HG03139 (cell line): Measurements from ENCODE around the gene BRINP2.

ENCODE experiments used
- ATAC-seq: cut with Tn5 transposase; IDR thresholded peaks from one replicate; pipeline ENCODE4 v1.9.1; 2021; ENCODE audit not compliant: unreplicated experiment

Gene BRINP2

DNA sequence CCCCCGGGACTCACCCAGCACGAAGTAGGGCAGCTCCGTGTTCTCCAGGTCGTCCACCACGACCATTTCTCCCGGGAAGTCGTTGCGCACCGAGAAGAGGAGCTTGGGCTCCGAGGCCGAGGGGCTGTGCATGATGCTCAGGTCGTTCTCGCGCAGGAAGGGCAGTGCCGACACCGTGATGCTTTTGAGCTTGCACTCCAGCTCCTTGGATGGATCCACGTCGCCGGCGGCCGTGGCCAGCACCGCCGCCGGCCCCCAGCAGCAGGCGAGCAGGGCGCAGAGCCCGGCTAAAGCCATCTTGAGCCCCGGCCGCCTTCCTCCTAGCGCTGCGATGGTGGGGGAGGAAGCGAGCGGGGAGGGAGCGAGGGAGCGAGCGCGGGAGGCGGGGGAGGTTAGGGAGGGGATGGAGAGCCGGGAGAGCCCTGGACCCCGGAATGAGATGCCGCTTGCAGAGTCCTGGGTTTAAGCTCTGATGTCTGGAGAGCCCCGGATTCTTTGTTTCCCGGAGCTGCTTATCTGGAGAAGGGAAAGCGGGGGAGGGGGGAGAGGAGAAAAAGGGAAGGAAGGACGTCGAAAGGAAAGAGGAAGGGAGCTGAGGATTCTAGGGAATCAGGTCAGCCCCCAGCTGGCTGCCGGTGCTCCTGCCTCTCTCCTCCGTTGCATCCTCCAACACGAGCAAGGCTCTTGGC lies 6.2 kb upstream of the BRINP2 start, which contains the start of gene ASTN1:
TSS of gene ASTN1 (minus strand) at position 333 of the 689 bp plus-strand sequence. CDS start at position 297, 36 bp downstream.
- no peak for ATAC-seq

DNA sequence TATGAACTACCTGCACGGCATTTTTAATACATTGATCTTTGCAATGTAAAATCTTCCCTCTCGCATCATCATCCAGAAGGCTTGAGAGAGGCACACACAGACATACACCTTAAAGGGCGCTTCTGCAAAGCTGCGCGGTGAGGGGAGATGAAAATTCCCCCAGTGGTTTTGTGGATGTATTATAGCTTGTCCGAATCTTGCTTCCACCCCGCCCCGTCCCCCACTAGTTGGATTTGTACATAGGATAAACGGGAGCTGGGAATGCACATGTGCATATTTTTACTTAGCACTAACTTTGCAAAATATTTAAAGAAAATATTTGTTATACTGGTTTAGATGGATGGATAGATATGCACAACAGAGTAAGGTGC lies 5.7 kb upstream of the BRINP2 start:
- ATAC-seq: no peak

DNA sequence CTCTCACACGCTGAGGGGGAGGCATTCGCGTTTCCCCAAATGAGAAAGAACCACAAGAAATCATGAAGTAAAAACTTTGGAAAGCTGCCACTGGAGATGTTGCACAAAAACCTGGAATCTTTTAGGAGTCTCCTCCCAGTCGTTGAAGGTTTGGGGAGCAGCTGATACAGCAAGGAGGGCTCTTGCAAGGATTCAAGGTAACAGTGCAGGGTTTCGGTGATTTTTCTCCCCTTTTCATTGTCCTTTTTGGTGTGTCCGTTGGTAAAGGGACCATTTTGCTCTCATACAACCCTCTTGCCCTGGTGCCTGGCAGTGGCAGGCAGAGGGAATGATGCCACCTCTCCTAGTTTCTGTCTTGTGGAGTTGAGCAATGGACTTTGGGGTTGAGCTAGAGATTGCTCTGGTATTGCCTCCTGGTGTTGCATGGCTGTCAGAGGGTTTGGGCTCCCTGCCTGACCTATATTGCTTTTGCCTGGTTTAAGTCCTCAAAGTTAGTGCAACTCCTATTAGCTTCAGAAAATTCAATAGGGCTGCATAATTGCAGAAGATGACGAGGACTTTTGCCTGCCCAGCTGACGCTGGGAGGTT lies 872 bp downstream of the BRINP2 start:
- no peak for ATAC-seq

DNA sequence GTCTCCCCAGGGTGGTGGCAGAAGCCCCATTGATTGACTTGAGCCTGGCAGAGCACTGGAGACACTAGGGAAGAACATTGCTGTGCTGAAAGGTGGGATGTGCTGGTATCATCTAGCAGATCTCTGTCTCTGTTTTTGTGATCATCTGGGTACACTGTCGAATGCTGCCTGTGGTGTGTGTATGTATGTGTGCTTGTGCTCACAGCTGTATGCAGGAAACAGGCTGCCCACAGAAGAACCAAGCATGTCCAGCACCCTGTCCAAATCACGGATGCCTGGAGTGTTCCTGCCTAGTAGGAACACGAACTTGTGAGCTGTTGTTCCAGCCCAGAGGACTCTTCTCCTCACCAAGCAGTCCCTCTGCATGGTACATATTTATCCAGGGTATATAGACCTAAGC lies 1.5 kb downstream of the BRINP2 start:
- ATAC-seq: no peak

DNA sequence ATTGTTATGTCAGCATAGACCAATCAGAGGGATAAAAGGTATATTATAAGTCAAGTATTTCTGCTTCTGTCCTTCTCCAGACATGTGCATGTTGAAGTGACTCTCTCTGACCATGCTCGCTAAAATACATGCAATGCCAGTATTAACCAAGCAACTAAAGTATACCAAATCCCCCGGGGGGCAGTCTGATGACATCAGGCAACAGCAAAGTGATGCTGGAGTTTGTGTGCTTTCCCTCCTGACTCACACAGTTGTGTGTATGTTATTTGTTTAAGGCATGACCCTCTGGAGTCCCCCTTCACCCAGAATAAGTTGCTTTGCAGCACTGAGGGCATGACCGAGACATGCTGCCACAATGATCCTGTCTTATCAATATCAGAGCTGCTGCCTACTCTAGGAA lies 2.1 kb downstream of the BRINP2 start:
- ATAC-seq: no peak

DNA sequence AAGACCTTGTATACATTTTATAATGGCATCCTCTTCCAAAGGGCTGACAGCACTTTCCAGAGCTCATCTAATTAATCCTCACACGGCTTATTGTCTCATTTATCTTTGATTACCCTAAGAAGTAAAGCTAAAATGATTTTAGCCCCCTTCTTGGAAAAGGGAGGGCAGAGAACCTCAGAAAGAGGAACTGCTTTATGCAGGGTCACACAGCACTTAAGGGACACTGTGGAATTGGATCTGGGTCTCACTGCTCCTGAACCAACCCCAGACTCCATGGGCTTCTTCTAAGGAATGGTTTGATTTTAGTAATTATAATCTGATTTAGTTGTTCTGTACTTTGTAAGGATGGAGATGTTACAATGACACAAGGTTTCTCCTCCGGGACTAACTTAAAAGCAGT lies 3.2 kb downstream of the BRINP2 start:
- ATAC-seq: no peak

DNA sequence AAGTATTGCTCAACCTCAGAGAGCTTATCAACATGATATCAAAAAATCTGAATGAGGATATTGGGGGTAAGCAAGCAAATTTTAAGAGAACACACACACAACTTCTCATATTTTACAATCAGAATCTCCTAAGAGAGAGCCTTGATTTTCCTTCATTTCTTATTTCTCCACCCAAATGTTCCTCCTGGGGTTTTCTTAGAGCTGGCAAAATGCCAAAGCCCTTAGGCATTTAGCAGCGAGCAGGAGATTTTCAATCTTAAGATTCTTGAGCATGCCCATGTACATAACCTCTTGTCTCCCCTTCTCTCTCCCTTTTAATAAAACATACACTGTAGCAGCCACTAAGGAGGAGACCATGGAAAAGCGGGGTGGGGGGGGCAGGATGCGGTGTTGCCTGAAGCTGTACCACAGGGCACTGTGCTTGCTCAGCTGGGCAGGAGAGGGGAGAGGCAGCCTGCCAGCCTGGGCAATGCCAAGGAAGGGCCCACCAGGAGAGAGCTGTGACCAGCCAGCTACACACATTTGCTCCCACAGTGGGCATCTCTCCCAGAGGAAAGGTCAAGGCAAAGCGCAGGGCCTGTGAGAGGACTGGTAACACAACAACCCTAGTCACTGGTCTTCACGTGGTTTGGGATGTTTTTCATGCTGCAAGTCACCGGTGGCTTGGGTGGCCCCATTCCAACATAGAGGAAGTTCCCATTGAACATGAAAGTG lies 4.3 kb downstream of the BRINP2 start:
- no peak for ATAC-seq

DNA sequence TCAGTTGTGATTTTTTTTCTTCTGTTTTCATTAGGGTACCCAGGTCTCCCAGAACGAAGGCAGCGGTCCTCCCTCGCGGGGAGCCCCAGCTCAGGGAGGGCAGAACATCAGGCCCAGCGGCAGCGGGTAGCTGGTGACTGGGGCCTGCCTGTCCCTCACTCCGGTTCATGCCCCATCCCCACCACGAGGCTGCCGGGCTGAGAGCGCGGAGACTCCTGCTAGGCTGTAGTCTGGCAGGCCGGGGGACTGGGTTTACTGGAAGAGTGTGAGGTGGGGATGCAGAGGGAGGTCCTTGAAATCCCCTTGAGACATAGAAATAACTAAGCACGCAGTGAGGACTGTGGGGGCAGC lies 10.5 kb downstream of the BRINP2 start:
- ATAC-seq: no peak

DNA sequence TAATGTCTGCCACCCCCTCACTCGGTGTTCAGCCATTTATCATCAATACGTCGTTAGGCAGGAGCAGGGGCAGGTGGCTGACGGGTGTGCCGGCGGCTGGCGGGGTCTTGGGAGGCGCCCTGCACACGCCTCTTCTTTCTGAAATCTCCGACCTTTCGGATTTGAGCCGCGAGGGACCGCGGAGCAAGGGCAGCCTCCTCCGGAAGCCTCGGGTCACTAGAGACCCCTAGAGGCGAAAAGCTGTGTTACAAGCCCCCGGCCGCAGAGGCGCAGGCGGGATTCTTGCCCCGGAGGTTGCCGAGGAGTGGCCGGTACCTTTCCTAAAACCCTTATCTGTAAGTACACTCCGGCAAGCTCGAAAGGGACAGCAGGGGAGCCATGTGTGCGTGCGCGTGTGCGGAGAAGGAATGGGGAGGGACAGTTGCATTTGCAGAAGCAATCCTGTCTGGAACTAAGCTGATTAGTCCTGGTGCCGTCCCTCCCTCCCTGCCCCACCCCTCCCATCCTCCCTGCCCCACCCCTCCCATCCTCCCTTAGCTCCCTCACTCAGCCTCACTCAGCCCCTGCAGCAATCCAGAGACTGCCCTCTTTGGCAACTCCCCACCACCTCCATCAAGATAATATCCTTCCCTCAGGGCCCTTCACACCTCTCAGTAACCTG lies 11.0 kb downstream of the BRINP2 start:
- ATAC-seq: peak; percentile 93

DNA sequence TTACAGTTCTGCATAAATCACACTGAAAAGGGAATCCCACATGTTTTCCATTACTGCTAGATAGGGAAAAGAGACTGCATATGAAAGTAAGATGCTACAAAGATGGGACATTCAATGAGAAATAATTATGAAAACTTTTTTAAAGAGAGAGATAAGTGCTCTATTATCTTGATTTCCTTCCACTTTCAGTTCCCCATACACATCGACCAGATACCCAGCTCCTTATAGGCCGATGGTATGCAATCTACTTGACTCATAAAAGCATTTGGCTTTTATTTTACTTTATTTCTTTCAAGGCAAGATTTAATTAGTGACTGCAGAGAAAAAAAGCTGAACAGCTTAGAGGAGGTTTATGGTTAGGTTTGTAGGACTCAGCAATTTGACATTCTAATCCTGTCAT lies 13.1 kb downstream of the BRINP2 start:
- no peak for ATAC-seq

DNA sequence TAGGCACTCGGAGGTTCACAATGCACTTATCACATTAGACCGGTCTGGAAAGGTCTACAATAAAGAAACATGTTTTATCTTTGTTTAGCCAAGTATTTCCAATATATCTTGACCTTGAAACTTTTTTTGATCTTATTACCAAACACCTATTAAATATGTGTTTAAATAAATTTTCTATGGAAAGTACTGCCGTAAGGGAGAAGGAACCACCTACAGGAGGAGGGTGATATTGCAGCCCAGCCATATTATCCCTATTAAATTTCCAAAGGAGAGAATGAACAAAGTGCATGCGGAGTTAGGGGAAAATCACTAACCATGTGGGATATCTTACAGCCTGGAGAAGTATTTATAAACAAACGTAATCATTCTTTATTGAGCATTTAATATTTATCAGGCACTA lies 14.5 kb downstream of the BRINP2 start:
- no peak for ATAC-seq

DNA sequence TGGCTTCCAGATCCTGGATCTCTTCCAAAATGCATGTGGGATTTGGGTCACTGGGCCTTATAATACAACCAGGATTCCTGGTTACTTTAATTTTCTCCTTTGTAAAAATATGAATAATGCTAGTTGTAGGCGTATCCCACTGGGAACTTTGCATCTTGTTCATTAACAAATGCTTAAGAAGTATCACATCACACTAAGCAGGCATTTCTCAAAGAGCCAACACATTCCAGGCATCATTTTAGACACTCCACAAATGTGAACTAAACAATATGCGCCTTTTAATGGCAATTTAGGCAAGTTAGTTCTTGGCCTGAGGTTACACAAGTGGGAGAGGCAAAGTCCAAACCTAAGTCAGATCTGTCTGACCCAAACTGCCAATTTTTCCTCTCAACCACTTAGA lies 15.9 kb downstream of the BRINP2 start:
- ATAC-seq: no peak

DNA sequence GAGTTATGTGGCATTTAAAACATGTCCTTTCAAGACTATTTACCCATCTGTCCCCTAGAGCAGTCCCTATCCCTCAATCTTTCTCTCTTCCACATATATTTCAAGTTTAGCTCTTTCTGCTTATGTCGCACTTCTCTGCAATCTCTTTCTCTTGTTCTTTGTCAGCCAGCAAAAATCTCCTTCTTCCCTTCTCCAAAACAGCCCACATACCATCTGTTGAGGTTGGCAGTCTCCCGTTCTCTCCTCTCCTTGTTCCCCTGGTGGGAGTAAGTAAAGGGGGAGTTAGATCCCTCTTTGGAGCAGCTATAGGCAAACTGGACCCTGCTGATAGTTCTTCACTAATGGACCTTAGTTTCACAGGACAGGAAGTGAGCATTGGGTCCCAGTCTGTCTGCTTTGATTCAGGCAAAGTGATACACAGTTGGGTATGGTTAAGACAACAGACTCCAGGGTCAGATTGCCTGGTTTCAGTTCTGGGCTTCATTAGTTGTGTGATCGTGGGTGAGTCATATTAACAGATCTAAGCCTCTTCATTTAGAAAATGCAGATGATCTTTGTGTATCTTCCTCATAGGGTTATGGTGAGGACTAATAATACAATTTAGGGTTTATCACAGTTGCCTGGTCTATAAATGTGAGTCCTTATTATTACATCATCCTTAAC lies 19.7 kb downstream of the BRINP2 start:
- no peak for ATAC-seq

DNA sequence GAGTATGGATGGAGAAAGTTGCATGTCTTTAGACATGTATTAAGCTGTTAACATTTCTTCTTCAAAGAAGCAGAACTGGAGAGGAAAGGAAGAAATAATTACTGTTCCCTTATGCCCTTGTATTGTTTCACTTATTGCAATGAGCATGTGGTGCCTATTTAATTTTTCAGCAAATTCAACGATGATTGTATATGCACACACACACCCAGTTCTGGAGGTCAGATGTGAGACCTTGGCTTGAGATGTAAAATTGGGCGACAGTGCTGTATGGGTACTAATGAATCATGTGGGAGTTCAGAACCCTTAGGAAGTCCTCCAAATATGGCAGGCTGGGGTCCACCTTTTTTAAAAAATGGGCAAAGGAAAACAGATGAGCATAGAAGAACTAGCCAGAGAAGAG lies 27.5 kb downstream of the BRINP2 start:
- ATAC-seq: no peak

DNA sequence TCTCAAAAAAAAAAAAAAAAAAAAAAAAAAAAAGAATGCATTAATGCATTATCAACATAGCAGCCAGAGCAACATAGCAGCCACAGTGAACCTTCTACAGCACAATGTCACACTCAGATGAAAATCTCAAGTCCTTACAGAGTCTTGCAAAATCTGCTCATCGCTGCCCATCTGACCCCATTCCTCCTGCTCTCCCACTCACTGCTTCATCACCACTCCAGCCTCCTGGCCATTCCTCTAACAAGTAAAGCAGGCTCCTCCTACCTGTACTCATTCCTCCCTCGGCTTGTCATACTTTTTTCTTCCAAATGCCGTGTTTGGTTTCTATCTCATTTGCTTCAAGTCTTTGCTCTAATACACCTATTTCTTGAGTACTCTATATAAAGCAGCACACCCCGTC lies 29.5 kb downstream of the BRINP2 start:
- ATAC-seq: no peak

DNA sequence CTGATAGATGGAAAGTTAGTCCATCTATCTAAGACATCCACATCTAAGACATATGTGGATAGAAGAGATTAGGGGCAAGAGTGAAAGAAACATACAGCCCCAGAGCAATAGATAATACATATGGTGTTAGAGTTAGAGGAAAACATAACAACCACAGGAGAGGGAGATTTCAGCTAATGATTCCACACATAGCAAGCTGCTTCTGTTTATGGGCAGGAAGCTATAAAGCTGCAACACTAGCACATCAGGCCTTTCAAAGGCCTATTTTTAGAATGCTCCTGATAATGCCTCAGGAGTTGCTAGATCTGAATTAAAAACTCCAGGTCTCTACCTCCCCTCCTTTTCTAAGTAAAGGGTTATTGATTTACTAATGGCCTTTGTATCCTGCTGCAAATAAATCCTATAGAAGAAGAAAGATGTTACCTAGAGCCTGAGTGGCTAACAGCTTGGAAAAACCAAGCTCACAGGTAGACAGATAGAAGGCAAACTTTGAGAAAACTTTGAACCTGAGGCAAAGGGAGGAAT lies 36.1 kb downstream of the BRINP2 start:
- ATAC-seq: no peak

DNA sequence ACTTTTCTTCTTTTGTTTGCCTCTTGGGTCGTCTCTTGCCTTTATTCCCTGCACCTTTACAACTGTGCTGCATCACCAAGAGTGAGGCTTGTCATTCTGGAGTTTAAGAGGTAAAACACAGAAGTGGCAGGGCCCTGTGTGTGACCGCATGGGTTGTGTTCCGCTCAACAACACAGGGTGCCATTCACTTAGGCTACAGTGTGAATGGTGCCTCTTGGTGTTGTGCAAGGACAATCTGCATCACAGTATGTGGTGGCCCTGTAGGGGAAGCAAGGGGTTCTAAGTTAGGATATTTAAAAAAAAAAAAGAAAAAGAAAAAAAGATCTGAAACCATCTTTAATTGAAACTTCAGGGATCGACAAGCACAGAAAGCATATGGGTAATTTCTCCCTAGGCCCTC lies 38.2 kb downstream of the BRINP2 start:
- no peak for ATAC-seq

DNA sequence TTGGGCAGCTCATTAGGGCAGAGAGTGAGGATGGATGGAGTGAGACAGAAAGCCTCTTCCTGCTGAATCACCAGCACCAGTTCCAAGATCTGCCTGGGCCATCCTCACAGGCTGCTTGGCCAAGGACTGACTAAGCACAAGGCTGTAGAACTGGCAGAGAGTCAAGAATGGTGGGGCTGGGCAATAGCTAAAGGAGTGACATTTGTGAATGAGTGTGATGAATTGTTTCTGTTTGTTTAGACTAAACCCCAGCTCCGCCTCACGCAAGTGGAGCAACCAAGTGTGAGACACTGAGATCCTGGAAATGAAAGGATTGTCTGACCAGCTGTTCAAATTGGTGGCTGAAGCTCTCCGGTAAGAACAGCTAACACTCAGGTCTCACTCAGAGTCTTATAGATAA lies 38.6 kb downstream of the BRINP2 start:
- ATAC-seq: no peak

DNA sequence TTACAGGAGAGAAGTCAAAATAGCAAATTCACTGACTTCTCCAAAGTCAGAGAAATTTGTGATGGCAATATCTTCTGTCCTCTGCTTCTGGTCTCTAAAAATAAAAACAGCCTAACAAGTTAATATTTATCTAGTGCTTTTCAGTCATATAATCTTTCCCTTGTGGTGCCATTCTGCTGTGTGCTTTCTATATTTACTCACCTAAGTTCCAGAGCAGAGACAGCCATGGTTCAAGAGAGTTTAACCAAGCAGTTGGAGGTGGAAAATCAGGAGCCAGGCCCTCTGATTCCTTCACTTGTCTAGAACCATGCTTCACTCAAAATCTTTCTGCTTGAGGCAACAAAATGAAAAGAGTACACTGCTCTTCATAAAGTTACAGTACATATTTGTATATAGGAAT lies 39.3 kb downstream of the BRINP2 start:
- no peak for ATAC-seq

DNA sequence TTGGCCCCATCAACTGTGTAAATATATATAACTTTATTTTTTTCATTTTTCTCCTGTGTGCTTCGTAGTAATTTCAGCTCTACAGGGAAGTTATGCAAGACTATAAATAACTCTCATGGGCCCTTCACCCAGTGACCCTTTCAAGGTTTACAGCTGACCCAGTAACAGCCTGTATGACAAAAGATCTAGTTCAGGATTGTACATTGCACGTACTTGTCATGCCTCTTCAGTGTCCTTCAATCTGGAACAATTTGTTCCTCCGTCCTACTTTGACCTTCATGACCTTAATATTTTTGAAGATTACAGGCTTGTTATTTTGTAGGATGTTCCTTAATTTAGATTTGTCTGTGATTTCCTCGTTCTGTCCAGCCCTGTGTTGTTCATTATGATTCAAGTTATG lies 40.5 kb downstream of the BRINP2 start:
- no peak for ATAC-seq

DNA sequence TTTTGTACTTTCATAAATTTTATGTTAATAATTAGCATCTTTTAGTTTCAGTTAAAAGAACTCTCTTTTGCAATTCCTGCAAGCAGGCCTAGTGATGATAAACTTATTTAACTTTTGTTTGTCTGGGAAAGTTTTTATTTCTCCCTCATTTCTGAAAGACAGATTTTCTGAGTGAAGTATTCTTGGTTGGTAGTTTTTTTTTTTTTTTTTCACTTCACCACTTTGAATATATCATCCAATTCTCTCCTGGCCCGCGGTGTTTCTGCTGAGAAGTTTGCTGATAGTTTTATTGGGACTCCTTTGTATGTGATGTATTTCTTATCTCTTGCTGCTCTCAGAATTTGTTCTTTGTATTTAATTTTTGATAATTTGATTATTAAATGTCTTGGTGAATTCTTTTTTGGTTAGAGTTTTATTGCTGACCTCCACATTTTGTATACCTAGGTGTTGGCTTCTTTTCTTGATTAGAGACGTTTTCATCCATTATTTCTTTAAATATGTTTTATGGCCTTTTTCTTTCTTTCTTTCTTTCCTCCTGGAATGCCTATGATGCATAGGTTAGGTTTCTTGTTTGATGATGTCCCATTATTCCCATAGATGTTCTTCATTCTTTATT lies 45.9 kb downstream of the BRINP2 start:
- ATAC-seq: no peak
